HAP-1 (cell line): ENCODE data around the gene PLA2G2A.

ENCODE experiments used
- DNase-seq, 2 experiments: peaks; one replicate each; pipeline ENCODE4 v3.0.0-alpha.2; 2016 to 2020; ENCODE audit warnings: low spot score in 2 of 2
- H3K27me3 ChIP-seq: fragments of 250-450 bp; sonication (Bioruptor Pico); 2 replicates; pipeline ENCODE4 v1.5.1; 2020; ENCODE audit warnings: low read depth, mild to moderate bottlenecking, moderate library complexity
- H3K36me3 ChIP-seq: fragments of 250-450 bp; sonication (Bioruptor Pico); replicated peaks from 2 replicates; pipeline ENCODE4 v1.5.1; 2020; ENCODE audit warnings: mild to moderate bottlenecking
- H3K4me1 ChIP-seq: fragments of 250-450 bp; sonication (Bioruptor Pico); 2 replicates; pipeline ENCODE4 v1.5.1; 2020; ENCODE audit warnings: mild to moderate bottlenecking
- H3K4me3 ChIP-seq: fragments of 250-450 bp; sonication (Bioruptor Pico); 2 replicates; pipeline ENCODE4 v1.5.1; 2020; ENCODE audit warnings: mild to moderate bottlenecking, moderate library complexity
- H3K9me3 ChIP-seq: fragments of 250-450 bp; sonication (Bioruptor Pico); 2 replicates; pipeline ENCODE4 v1.5.1; 2020; ENCODE audit warnings: mild to moderate bottlenecking, moderate library complexity
- in situ Hi-C: fragments of 300-500 bp; cut with MboI; formaldehyde crosslinking; loops from 3 replicates; pipeline ENCODE4 v1.14.3; 2020; ENCODE audit warnings: low sequenced_read_pairs, inconsistent platforms, mixed read lengths

The PLA2G2A gene

DNA sequence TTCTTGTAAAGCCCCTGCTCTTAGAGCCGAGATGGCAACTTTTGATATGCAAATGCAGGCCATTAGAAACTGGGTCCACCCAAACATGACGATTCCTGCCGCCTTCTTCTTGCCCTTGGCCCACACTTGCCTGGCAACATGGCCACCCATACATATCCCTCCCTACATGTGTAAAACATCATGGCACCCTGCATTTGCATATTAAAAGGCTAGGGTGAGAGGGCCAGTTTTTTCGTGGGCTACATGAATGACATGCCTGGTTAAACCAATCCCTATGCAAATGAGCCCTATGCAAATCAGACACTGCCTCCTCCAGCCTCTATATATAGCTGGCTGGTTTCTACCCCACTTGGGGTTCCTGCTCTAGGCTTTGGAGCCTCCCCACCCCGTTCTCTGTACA, 18.8 kb downstream of the PLA2G2A start:
- peak; percentile 6 to 33 for DNase-seq
- Histone ChIP-seq H3K4me1 (peaks cover 3% of the 10 kb centered on the region; the same call in 1 of the 2 replicates), H3K9me3 (no peaks in the 10 kb centered on the region), H3K36me3 (no peaks in the 10 kb centered on the region), H3K27me3 (peaks cover 4% of the 10 kb centered on the region; the same call in 1 of the 2 replicates), H3K4me3 (no peak overlapping the region)
- in situ Hi-C loops, result no loop called here

DNA sequence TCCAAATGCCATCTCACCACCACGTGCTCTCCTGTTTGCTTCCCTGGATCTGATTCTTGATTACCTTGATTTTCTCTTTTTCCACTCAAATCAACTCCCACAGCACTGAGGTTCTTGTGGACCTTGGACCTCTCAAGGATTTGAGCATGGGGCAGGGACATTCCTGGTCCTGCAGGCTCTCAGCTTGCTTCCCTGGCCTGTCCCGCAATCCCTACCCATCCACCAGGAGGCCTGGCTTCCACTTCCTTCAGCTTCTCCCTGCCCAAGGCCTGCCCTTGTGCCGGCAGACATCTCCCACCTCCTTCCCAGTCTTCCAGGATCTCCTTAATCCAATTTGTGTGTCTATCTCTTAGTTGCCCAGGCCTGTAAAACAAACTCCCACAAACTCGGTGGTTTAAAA, 21.6 kb downstream of the PLA2G2A start:
- in situ Hi-C loops, result no loop called here
- H3K9me3 ChIP-seq, result no peaks in the 10 kb centered on the region; the same call in 1 of the 2 replicates
- DNase-seq, result no peak
- H3K27me3 ChIP-seq, result no peaks in the 10 kb centered on the region
- no peak overlapping the region for H3K4me3 ChIP-seq
- no peaks in the 10 kb centered on the region for H3K36me3 ChIP-seq
- peaks cover 3% of the 10 kb centered on the region; the same call in 1 of the 2 replicates for H3K4me1 ChIP-seq

DNA sequence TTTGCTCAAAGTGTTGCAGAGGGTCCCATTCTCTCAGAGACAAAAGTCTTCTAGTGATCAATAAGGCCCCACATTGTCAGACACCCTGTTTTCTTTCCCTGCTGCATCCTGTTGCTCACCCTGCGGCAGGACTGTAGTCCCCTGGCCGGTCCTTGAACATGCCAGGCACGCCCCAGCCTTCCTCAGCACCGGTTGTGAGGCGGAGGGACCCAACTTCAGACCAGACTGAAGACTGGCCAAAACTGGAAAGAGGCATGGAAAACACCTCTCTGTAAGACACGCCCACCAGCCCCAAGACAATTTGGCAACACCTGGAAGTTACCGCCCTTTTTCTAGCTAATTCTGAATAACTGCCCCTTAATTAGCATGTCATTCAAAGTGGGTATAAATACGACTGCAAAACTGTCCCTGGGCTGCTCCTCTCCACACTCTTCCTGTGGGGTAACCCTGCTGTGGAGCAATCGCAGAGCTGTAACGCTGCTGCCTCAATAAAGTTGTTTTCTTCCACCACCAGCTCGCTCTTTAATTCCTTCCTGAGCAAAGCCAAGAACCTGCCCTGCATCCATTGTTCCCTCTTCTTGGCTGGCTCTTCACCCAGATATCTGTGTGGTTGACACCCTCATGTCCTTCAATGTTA, 23.8 kb downstream of the PLA2G2A start:
- no peak for DNase-seq
- H3K27me3 ChIP-seq, result no peaks in the 10 kb centered on the region
- no peaks in the 10 kb centered on the region; the same call in 1 of the 2 replicates for H3K9me3 ChIP-seq
- peaks cover 2% of the 10 kb centered on the region; the same call in 1 of the 2 replicates for H3K4me1 ChIP-seq
- in situ Hi-C loops, result no loop called here
- H3K4me3 ChIP-seq, result no peak overlapping the region
- H3K36me3 ChIP-seq, result no peaks in the 10 kb centered on the region

DNA sequence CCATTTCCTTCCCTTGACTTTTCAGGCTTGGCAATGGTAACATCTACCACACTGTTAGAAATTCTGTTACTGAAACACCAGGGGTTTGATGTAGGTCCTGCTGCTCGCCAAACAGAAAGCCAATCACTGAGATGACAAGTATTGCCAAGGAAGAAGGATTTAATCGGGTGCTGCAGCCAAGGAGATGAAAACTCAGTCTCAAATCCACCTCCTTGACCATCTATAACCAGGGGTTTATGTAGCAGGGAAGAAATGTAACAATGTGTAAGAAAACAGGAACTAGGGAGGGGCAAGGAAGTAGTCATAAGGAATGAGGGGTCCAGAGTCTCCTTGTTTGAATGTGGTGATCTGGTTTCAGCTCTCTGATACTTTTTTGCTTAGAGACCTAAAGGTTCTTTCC, 25.4 kb downstream of the PLA2G2A start:
- Histone ChIP-seq H3K4me3 (no peak overlapping the region), H3K9me3 (no peaks in the 10 kb centered on the region; the same call in 1 of the 2 replicates), H3K27me3 (no peaks in the 10 kb centered on the region), H3K4me1 (no peaks in the 10 kb centered on the region), H3K36me3 (no peaks in the 10 kb centered on the region)
- in situ Hi-C loops, result no loop called here
- no peak for DNase-seq

GRCh38 chr1:19949016-19949415, 30.4 kb downstream of the PLA2G2A start:
- H3K4me3 ChIP-seq, result no peak overlapping the region
- H3K9me3 ChIP-seq, result no peaks in the 10 kb centered on the region
- in situ Hi-C loops, result no loop called here
- H3K36me3 ChIP-seq, result no peaks in the 10 kb centered on the region
- no peaks in the 10 kb centered on the region for H3K27me3 ChIP-seq
- no peaks in the 10 kb centered on the region for H3K4me1 ChIP-seq
- DNase-seq, result no peak

DNA sequence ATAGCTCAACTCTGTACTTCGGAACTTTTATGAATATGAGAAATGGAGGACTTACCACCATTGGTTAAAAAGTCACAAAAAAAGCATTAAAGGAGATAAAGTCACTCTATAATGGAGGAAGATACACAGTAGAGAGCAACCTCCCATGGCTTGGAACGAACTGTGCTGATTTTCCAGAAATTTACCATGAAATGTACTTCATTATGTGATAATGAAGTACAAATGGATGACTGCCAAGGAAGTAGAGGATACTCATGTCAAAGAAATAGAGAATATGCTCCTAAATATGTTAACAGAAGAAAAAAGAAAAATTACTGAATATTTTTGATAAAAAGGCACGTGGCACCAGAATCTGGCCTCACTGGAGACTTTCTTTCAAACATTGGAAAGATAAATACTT, 32.4 kb downstream of the PLA2G2A start:
- DNase-seq, result no peak
- Histone ChIP-seq H3K27me3 (no peaks in the 10 kb centered on the region), H3K4me1 (no peaks in the 10 kb centered on the region), H3K9me3 (no peaks in the 10 kb centered on the region), H3K4me3 (no peak overlapping the region), H3K36me3 (no peaks in the 10 kb centered on the region)
- in situ Hi-C loops, result no loop called here

DNA sequence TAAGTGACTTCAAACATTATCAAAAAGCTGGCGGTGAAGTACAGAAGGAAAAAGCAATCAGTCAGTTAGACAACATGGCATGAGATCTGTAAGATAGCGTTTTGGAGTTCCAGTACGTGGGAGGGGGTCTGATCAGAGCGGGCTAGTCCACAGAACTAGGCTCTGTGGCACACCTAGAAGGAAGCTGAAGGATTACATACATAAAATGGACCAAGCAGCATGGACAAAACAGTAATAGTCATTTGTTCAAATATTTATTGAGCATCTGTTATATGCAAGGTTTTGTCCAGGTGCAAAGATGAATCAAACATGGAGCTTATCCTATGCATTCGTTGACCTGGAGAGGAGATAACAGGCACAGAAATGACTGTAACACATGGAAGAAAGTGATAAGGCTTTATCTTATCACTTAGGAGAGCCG, 33.1 kb downstream of the PLA2G2A start:
- Histone ChIP-seq H3K4me1 (no peaks in the 10 kb centered on the region), H3K36me3 (no peaks in the 10 kb centered on the region), H3K27me3 (no peaks in the 10 kb centered on the region), H3K9me3 (no peaks in the 10 kb centered on the region), H3K4me3 (no peak overlapping the region)
- in situ Hi-C loops, result no loop called here
- DNase-seq, result no peak

- Histone ChIP-seq H3K4me3 (no peak overlapping the region), H3K27me3 (no peaks in the 10 kb centered on the region), H3K36me3 (no peaks in the 10 kb centered on the region), H3K9me3 (no peaks in the 10 kb centered on the region), H3K4me1 (no peaks in the 10 kb centered on the region)
- DNase-seq, result no peak
- in situ Hi-C loops, result no loop called here
Measured at GRCh38 chr1:19945914-19946313, 33.5 kb downstream of the PLA2G2A start.

GRCh38 chr1:19942657-19943056, 36.8 kb downstream of the PLA2G2A start:
- in situ Hi-C loops, result no loop called here

GRCh38 chr1:19942088-19942487, 37.3 kb downstream of the PLA2G2A start:
- DNase-seq, result no peak
- in situ Hi-C loops, result no loop called here
- no peaks in the 10 kb centered on the region for H3K36me3 ChIP-seq
- H3K4me3 ChIP-seq, result no peak overlapping the region
- H3K4me1 ChIP-seq, result no peaks in the 10 kb centered on the region
- no peaks in the 10 kb centered on the region for H3K9me3 ChIP-seq
- H3K27me3 ChIP-seq, result no peaks in the 10 kb centered on the region

More at GRCh38 chr1:19942657-19943056, 36.8 kb downstream of the PLA2G2A start:
- no peak for DNase-seq
- Histone ChIP-seq H3K9me3 (no peaks in the 10 kb centered on the region), H3K27me3 (no peaks in the 10 kb centered on the region), H3K36me3 (no peaks in the 10 kb centered on the region), H3K4me3 (no peak overlapping the region), H3K4me1 (no peaks in the 10 kb centered on the region)

DNA sequence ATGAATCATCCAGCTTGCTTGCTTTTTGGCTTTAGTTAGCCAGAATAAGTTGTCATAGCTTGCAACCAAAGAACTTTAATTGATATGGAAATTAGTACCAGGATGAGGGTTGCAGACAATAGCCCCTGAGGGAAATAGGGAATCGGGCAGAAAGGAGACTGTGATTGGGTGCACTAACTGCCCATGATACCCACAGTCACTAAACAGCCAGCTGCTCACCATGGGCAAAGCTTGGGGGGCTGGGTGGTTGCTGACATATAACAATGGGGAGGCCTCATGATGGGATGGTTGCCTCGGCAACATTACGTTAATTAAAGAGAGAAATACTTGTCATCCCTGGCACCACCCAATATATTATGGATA, 38.2 kb downstream of the PLA2G2A start:
- Histone ChIP-seq H3K36me3 (no peaks in the 10 kb centered on the region), H3K4me3 (no peak overlapping the region), H3K27me3 (no peaks in the 10 kb centered on the region), H3K4me1 (no peaks in the 10 kb centered on the region), H3K9me3 (no peaks in the 10 kb centered on the region)
- in situ Hi-C loops, result no loop called here
- DNase-seq, result no peak

GRCh38 chr1:19940486-19941205, 38.8 kb downstream of the PLA2G2A start:
- Histone ChIP-seq H3K36me3 (no peaks in the 10 kb centered on the region), H3K4me3 (no peak overlapping the region), H3K9me3 (no peaks in the 10 kb centered on the region), H3K4me1 (no peaks in the 10 kb centered on the region), H3K27me3 (no peaks in the 10 kb centered on the region)
- in situ Hi-C loops, result no loop called here
- no peak for DNase-seq

DNA sequence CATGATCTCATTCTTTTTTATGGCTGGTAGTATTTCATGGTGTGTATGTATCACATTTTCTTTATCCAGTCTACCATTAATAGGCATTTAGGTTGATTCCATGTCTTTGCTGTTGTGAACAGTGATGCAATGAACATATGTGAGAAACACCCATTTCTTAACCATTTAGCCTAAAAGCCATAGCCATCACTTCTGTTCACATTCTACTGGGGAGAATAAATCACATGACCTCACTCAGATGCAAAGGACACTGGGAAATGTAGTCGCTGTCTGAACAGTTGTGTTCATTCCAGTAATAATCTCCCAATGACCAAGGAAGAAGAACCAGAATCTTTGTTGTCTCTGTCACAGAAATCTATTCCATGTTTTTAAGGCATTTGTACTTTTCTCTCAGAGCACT, 40.9 kb downstream of the PLA2G2A start:
- Histone ChIP-seq H3K9me3 (no peaks in the 10 kb centered on the region), H3K36me3 (no peaks in the 10 kb centered on the region), H3K4me3 (no peak overlapping the region), H3K4me1 (no peaks in the 10 kb centered on the region), H3K27me3 (no peaks in the 10 kb centered on the region)
- DNase-seq, result no peak
- in situ Hi-C loops, result no loop called here

DNA sequence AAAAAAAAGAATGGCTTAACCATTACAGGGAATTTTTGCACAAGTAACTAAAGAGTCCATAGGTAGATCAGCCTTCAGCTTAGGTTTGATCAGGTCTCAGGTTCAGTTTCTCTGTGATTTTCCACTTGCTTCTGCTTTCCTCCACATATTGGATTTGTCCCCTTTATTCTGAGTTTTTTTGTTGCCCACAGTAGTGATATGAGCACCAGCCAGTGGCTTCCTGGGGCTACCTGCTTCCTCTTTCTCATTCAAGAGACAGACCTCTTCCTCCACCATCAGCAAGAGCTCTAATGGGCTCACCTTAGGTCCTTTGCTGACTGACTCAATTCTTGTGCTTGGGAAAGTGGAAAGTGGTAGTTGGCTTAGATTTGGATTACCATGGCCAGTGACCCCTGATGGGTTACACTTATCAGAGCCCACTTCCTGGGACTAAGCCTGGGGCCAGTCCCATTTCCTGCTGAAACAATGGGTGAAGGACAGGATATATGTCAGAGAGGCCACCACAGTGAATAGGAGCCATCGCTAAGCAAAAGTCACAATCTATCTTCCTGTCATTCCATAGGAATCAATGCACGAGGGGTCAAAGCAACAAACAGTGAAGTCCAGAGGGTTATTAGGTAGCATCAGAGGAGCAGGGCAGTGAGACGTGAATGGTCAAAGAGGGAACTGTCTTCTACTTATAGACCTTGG, 43.2 kb downstream of the PLA2G2A start:
- no peaks in the 10 kb centered on the region for H3K27me3 ChIP-seq
- H3K36me3 ChIP-seq, result no peaks in the 10 kb centered on the region
- in situ Hi-C loops, result no loop called here
- no peaks in the 10 kb centered on the region for H3K9me3 ChIP-seq
- no peak overlapping the region for H3K4me3 ChIP-seq
- no peak for DNase-seq
- H3K4me1 ChIP-seq, result no peaks in the 10 kb centered on the region
